Renal cortical epithelial cell (primary cell): ENCODE data around the gene DNAJB6. TPM values are rescaled to one million over a fixed set of nuclear protein-coding genes. Genes with fewer than 3 reads are reported as not detected.
A peak's percentile ranks its signal among the peaks of the same experiment; 100 is the strongest.

Source experiments
- DNase-seq: peaks from one replicate; pipeline ENCODE4 v3.0.0-alpha.2; 2011; ENCODE audit warnings: low read depth
- total RNA-seq: library from RNA; depleted of rRNA; stranded (reverse); fragments of >200 nt; gene quantifications from 2 replicates; pipeline ENCODE4 v1.2.3, GENCODE V29; 2014

Gene DNAJB6
- total RNA-seq, 1 donor from 2014 or later, result 121 TPM

DNA sequence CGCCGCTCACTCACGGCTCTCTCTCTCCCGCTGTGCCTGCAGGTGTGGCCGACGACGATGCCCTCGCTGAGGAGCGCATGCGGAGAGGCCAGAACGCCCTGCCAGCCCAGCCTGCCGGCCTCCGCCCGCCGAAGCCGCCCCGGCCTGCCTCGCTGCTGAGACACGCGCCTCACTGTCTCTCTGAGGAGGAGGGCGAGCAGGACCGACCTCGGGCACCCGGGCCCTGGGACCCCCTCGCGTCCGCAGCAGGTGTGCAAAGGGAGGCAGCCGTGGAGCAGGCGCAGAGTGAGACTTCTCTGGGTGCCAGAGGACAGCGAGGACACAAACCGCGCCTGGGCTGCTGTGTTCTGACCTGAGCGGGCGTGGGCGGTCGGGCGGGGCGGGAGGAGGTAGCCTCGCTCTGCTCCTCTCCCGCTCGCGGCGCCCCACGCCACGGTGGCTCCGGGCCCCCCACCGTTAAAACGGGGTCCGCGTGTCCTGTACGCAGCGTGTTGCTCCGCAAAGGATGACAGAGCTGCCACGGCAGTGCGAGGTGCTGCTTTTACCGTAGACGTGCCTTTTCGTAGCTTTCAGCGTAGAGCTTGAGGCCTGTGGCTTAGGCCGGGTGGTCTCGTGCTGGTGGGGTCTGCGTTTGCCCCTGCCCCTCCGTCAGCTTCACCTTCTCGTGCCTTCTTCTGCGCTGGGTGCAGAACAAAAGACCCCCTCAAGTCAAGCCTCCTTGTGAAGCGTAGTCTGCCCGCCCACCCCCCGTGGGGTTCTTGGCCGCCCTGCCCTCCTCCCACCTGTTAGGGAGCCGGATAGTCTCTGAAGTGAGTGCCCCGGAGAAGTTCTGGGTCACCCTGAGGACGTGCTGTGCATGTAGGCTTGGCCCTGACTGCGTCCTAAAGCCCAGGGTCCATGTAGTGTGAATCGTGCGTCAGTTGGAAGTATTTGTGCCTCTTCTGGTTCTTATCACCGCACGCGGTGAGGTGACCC is 73.2 kb downstream of the DNAJB6 start:
- DNase-seq, result no peak

DNA sequence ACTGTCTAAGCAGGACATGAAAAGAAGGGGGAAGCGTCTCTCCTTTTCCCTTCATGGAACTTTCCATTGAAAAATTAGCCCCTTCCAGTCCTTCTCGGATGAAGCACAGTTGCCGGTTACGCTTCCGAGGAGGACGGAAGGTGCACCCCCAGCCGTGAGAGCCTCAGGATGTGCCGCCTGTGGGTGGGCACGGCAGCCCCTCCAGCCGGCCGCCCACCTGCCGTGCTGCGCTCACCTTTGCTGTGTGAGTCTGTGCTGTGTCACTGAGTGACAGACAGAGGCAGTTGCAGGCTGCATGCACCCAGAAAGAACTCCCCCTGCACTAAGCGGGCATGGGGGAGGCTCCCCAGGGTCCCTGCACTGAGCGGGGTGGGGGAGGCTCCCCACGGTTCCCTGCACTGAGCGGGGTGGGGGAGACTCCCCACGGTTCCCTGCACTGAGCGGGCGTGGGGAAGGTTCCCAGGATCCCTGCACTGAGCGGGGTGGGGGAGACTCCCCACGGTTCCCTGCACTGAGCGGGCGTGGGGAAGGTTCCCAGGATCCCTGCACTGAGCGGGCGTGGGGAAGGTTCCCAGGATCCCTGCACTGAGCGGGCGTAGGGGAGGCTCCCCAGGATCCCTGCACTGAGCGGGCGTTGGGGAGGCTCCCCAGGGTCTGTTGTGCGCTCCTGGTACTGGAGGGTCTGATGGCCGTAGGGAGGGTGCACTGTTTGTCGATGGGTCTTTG is 74.2 kb downstream of the DNAJB6 start:
- no peak for DNase-seq

DNA sequence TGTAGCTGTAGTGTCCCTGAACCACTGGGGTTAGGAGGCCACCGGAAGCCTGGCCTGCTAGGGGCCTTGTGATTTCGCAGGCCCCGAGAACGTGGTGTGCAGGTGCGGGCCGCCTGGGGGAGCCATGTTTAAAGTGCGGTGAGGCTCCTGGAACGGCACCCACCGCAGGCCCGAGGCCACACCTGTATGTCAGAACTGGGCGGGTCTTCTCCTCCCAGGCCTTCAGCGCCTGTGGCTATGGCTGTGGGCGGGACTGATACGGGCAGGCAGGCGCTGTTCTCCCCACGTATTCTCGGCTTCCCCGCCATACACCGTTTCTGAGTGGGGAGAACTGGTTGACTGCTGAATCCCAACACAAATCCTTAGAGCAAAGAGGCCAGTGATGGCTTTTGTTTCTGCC is 74.8 kb downstream of the DNAJB6 start:
- no peak for DNase-seq

DNA sequence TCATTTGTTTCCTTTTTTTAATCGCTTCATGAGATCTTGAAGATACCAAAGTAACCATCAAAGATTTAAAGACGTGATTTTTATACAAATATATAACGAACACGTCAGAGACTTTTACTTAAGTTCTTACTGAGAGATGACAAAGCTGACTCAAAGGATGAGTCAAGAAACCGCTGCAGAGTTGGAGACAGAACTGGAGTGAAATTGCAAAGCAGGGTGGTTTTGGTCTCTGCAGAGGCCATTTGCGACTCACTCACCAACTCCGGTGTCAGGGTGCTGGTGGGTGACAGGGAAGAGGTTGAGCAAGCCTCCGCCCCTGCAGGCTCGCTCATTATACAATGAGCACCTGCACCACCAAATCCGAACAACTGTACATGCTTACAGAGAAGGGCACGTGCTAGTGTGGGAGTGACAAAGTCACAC is 75.2 kb downstream of the DNAJB6 start:
- DNase-seq, result peak; percentile 34

DNA sequence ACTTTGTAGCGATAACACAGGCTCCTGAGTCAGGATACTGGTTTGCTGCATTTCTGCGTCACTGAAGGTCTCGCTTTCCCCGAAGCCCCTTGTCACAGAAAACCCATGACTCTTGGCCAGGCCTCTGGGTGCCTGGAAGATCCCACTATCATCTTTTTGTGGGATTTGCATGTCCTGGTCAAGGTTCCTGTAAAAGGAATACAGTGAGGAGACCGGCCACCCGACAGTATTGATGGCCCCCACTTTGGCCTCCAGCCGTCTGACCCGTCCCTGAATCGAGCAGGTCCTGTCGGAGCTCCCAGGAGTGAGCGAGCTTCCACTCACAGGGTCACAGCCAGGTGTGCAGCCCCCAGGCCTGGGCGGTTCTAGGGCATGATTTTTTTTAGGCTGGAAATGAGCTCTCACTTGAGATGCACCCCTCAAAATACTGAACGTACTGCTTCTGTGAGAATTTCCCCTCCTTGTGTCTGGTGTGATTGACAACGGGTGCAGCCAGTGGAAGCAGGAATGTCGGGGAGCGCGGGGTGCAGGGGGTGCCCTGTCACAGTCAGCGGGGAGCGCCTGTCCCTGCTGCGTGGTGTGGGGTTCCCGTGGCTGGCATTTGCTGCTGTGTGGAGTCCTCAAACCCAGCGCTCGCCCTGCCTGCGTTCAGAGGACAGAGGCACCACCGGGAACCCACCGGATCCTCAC is 75.8 kb downstream of the DNAJB6 start:
- DNase-seq, result no peak

DNA sequence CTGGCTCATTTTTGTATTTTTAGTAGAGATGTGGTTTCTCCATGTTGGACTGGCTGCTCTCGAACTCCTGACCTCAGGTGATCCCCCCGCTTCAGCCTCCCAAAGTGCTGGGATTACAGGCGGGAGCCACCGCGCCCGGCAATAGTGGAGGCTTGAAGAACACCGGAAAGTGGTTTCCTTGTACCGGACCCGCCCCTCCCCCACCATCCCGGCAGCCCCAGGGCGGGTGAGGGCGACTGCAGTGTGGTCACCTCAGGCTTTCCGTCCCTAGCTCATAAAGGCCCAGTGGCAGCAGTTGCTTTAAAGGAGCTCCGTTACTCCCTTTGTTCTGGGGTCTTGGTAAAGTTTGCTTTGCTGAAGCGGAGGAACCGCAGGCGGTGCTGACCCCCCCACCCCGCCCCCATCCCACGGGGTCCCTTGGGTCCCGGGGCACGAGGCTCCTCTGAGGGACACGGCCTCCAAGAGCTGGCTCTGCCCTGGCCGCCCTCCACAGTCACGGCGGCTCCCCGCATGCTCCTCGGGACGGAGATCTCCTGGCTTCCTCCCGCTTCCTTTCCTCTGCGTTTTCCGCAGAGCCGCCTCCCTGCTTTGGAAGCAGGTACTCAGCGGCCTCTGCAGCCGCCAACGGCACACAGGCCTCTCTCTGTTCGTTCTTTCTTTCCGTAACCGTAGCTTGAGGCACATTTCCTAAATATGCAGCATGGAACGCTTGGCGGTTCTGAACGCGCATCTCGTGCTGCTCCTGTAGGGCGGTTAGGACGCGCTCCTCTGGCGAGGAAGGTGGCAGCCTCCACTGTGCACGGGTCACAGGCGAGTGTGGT is 77.3 kb downstream of the DNAJB6 start:
- no peak for DNase-seq

DNA sequence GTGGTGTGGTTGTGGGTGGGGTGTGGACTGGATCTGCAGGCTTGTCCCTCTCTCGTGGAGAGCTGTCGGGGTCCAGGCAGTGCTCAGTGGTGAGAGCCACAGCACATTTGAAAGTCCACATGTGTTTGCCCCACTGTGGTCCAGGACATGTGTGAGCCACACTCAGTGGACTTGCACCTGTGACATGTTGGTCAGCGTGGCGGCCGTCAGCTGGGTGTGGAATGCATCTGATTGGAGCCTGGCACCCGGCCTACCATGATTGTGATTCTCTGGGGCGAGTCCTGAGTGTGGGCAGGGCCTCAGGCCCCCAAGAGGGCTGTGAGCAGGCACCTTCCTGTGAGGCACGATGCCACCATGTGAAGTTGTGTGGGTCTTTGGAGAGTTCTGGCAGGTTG is 77.9 kb downstream of the DNAJB6 start:
- no peak for DNase-seq

DNA sequence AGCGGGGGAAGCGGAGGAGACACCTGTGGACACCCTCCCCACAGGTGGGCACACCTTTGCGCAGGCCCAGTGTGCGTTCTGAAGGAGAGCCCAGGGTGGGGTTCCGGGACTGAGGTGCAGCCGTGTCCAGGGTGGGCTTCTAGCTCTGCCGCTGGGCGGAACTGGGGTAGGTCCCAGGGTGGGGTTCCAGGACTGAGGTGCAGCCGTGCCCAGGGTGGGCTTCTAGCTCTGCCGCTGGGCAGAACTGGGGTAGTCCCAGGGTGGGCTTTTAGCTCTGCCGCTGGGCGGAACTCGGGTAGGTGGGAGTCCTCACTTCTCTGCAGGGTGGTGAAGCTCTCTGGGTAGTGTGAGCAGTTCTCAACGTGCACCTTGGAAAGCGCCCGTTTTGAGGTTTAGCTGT is 78.7 kb downstream of the DNAJB6 start:
- no peak for DNase-seq

DNA sequence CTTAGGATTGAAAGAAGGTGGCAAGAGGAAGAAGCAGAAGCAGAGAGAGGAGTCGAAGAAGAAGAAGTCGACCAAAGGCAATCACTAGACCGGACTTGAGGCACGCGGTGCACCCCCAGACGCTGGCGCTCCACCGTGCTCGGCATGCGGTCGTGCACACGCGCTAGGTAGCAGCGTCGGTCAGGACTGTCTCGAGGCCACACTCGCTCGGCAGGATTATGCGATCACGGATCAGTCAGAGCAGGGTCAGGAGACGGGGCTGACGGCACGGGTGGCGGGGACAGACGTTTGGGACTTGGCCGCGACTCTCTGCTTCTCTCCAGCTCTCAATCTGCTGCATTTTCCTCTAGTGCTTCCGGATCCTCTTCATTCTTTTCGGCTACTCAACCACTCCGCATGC is 79.2 kb downstream of the DNAJB6 start:
- DNase-seq, result no peak

DNA sequence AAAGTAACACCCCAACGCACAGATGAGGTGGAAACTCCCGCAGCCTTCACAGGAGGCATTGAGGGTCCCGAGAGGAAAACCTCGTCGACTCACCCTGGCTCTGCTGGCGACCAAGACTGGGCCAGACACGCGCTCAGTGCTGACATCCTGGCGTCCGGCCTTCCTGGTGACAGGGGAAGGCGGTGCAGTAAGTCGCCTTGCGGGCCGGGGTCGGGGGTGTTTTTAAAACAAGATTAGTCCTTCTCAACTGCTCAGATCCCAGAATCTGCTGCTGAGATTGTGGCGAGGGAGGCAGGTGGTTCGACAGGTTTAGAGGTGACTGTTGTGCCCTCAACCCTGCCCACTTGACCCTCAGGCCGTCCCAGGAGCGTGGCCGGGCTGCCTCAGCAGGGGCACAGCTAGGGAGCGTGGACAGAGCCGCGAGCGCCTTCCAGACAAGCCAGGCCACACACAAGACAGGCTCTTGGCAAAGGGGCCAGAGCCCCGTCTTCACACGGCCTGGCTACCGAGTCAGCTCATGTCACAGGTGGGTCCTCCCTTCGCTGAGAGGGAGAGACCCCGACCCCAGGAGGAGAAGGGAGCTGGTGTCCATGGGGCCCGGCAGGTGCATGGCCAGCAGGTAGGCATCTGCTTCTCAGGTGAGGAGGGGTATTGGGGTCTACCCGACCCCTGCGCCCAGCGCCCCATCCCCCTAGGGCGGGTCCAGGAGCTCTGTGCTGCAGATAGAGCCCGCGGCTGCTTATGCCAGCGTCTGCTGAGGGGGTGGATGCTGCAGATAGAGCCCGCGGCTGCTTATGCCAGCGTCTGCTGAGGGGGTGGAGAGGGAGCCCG is 81.6 kb downstream of the DNAJB6 start:
- DNase-seq, result no peak

DNA sequence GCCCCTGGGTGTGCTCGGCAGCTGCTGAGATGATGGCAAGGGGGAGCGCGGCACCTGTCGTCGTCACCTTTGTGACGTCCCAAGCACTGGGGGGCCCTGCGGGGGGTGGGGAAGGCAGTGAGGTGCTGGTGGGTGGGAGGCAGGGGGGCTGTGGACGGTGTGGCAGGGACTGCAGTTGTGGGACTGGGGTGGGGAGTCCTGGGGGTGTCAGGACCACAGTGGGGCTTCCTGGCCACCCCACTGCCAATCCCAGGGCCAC is 82.2 kb downstream of the DNAJB6 start:
- no peak for DNase-seq

DNA sequence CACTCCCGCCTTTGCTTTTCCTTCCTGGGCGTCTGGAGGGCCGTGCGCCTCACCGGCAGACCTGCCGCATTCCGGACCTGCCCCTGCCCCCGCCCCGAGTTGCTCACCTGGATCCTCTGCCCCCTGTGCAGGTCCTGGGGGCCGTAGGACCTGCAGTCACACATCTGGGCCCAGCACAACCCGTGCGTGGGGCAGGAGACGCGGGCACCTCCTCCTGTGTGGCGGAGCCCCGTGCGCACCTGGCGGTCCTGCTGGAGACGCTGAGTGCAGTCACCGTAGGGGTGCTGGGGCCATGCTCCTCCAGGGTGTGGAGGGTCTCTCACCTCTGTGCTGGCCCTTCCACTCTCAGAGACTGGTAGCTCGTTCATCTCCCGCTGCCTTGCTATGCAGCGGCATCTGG is 85.5 kb downstream of the DNAJB6 start:
- no peak for DNase-seq

DNA sequence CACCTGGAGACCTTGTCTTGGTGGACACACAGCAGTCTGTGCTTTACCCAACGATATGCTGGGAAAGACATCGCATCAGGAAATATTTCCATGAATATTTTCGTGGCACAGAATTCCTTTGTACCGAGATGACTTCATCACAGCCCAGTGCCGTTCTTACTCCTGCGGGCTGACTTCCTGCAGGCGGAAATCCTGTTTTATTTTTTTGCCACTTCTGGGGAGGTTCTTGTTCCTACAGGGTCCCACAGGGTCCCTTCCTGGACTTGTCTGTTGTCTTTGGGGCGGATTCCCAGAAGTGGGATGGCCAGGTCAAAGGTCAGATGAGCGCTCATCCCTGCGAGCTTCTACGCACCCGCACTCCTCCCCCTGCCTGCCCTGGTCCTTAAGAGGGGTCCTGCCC is 86.5 kb downstream of the DNAJB6 start:
- DNase-seq, result no peak

DNA sequence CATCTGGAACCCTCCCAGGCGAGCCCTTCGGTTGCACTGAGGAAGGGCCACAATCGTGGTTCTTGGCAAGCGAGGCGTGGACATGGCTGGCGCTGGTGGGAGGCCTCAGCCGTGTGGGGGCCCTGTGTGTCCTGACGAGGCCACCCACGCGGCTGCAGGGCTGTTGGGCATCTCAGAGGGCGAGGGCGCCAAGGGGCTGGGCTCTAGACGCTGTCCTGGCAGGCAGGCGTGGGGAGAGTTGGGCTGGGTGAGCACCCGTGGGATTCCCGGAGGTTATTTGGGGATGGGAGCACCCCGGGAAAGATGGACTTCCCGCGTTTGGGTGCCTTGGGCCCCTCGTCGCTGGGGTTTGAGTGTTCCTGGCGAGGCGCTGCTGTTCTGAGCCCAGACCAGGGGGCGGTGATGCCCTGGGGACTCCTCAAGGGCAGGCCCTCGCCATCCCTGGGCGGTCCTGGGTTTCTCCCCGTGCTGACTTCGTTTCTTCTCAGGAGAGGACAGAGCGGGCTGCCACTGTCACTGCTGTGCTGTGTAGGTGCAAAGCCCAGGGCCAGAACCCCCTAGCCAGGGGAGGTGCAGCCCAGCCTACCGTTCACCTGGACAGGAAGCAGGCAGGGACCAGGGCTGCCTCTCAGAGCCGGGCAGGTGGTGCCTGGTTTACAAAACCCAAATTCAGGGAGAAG is 87.2 kb downstream of the DNAJB6 start:
- no peak for DNase-seq

DNA sequence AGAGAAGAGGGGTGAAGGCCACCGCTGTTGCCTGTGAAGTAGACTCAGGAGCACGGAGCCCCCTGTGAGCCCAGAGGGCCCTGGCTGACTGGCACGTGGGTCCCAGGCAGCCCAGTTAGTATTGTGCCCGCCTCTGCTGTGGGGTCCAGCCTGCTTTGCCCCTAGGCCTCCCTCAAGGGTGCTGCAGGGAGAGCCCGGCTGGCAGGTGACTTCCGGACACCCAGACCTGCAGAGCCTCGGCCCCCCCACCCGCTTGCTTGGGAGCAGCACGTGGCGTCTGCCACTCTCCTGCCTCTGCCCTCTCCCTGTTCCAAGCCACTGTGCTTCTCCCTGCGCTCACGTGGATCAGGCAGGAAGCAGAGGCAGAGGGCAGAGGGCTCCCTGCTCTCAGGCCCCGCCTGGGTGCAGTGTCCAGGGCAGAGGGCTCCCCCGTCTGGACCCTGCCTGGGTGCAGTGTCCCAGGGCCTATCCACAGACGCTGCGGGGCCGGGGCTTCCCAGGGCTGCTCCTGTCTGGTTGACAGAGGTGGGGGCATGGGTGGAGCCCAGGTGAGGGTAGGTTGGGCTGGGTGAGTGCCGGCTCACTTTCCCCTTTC is 88.4 kb downstream of the DNAJB6 start:
- DNase-seq, result no peak

DNA sequence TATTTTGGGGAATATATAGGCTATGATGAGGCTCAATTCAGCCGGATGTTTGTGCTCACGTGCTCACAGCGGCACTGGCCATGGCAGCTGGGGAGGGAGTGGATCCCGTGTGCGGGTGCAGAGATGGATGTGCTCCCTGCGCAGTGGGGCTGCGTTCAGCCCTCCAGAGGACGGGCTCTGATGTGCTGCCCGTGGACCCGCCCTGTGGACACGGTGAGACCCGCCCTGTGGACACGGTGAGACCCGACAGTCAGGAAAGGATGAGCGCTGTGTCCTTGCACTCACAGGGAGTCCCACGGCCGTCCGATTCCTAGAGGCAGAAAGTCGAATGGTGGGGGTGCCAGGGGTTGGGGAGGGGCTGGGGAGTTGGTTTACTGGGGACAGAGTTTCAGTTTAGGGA is 89.0 kb downstream of the DNAJB6 start:
- DNase-seq, result no peak

DNA sequence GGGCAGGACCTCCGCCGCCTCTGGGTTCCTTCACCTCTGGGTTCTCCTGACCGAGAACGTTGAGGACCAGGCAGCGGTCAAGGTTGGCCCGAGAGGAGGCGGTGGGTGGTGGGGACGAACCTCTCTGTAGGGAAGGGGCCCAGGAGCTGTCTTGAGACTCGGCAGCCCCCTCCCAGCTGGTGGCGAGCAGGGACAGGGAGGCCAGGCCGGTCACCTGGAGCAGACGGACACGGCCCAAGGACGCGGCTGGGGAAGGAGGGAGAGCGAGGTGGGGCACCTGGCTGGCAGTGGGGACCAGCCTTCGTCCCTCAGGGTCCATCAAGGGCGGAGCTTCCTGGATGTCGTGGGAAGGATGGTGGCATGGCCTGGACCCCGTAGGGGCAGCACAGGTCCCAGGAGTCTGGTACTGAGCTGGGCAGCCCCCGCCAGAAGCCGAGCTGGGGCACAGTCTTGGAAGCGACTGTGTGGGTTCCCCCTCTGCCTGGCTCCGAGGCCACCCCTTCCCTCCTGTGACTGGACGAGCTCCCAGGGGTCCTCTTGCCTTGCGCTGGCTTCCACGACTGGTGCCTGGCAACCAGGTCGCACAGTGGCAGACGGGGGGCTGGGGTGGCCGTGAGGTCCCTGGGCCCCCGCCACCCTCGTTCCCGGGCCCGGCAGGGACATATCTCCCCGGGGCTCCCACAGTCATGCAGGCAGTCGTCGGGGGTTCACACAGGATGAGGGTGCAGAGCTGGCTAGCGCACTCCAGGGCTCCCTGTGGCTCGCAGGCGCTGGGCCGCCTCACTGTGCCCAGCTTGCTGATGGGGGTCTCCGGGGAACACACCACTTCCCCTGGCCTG is 89.9 kb downstream of the DNAJB6 start:
- DNase-seq, result no peak

DNA sequence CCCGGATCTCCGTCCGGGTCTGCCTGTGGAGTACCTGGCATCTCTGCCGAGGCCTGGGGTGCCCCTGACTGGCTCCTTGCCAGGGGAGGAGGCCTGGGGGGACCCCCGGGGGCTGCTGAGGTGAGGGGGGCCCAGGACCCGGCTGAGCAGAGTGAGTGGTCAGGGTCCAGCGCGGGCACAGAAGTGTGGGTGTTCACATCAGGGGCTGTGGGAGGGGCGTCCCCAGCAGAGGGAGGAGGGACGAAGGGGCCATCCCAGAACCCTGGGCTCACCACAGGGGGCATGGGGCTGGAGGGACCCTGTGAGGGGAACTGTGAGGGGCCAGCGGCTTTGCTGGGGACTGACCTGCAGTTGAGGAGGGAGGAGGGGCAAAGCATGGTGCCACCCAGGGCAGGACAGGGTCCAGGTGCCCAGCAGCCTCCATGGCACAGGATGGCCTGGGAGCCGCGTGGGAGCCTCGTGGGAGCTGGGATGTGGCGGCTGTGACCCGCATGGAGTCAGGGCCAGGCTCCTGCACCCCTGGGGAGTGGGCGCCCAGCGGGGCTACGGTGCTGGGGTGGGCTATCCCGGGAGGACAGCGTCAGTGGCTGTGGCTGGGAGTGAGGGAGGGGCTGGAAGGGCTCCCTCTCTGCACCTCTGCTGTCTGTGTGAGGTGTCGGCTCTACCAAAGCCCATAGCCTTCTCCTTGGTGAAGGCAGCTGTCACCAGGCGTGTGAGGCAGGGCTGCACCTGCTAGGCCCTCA is 91.2 kb downstream of the DNAJB6 start:
- no peak for DNase-seq
